Lower lobe of right lung (tissue), 2 donors: Measurements from ENCODE around the gene CLCN1. TPM values are rescaled to one million over a fixed set of nuclear protein-coding genes. Genes with fewer than 3 reads are reported as not detected.

ENCODE experiments used
- ATAC-seq, 2 donors: fragments of 200-7000 bp; cut with Tn5 transposase; one replicate each; pipeline ENCODE4 v1.9.1; 2020 to 2022; ENCODE audit warnings: mild to moderate bottlenecking in 2 of 2, moderate library complexity in 2 of 2
- DNase-seq: peaks from one replicate; pipeline ENCODE4 v3.0.0-alpha.2; 2020
- H3K27ac ChIP-seq: fragments of 200-600 bp; one replicate; pipeline ENCODE4 v1.8.0; 2022
- H3K27me3 ChIP-seq: fragments of 200-600 bp; one replicate; pipeline ENCODE4 v1.8.0; 2022; ENCODE audit warnings: low read depth
- H3K36me3 ChIP-seq: fragments of 200-600 bp; one replicate; pipeline ENCODE4 v1.8.0; 2022; ENCODE audit warnings: mild to moderate bottlenecking
- H3K4me1 ChIP-seq: fragments of 200-600 bp; one replicate; pipeline ENCODE4 v1.8.0; 2022
- H3K4me3 ChIP-seq: fragments of 200-600 bp; one replicate; pipeline ENCODE4 v1.8.0; 2022; ENCODE audit warnings: mild to moderate bottlenecking
- H3K9me3 ChIP-seq: fragments of 200-600 bp; one replicate; pipeline ENCODE4 v1.8.0; 2022
- intact Hi-C: fragments of 100-400 bp; cut with DNase I; formaldehyde crosslinking; loops from one replicate; pipeline ENCODE4 v1.11.0; 2022
- total RNA-seq: library from RNA; stranded (reverse); fragmentation: NEBNext Ultra II Directional; extraction: Animal tissue kit (Norgen Biotek cat#: 25700); gene quantifications from one replicate; pipeline ENCODE4 v1.2.1, GENCODE V29; 2021
- TF ChIP-seq, protein P1 (sequence below): fragments of 200-600 bp; IDR thresholded peaks from one replicate; pipeline ENCODE4 v1.8.0; 2022; ENCODE audit warnings: antibody characterized with exemption, mild to moderate bottlenecking
- donor health status: DM: no; HTN: yes; CAD: no; lungs with severe emphysema.

Gene CLCN1
- total RNA-seq, 1 donor from 2014 or later = not detected

DNA sequence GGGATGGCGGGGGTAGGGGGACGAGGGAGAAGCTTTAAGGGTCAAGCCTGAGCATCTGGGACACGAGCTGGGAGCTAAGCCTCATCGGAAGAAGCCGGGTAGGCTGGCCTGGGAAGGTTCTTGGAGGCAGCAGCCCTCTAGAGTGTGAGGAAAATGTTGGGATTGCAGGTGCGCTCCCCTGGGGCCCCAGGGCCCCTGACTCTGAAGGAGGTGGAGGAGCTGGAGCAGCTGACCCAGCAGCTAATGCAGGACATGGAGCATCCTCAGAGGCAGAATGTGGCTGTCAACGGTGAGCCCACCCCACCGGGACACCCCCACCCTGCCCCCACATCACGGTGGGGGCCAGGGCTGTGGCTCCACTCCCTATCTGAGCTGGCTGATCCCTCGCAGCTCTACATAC lies 72.1 kb downstream of the CLCN1 start:
- intact Hi-C loops = no loop called here
- no peaks in the 10 kb centered on the region for H3K27me3 ChIP-seq
- TF ChIP-seq, protein P1, sequence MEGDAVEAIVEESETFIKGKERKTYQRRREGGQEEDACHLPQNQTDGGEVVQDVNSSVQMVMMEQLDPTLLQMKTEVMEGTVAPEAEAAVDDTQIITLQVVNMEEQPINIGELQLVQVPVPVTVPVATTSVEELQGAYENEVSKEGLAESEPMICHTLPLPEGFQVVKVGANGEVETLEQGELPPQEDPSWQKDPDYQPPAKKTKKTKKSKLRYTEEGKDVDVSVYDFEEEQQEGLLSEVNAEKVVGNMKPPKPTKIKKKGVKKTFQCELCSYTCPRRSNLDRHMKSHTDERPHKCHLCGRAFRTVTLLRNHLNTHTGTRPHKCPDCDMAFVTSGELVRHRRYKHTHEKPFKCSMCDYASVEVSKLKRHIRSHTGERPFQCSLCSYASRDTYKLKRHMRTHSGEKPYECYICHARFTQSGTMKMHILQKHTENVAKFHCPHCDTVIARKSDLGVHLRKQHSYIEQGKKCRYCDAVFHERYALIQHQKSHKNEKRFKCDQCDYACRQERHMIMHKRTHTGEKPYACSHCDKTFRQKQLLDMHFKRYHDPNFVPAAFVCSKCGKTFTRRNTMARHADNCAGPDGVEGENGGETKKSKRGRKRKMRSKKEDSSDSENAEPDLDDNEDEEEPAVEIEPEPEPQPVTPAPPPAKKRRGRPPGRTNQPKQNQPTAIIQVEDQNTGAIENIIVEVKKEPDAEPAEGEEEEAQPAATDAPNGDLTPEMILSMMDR = no peak
- no peak for ATAC-seq
- H3K36me3 ChIP-seq = peaks cover 67% of the 10 kb centered on the region
- no peak for DNase-seq
- H3K9me3 ChIP-seq = no peaks in the 10 kb centered on the region
- no peak overlapping the region for H3K4me3 ChIP-seq
- peaks cover 77% of the 10 kb centered on the region for H3K4me1 ChIP-seq
- no peak overlapping the region for H3K27ac ChIP-seq

DNA sequence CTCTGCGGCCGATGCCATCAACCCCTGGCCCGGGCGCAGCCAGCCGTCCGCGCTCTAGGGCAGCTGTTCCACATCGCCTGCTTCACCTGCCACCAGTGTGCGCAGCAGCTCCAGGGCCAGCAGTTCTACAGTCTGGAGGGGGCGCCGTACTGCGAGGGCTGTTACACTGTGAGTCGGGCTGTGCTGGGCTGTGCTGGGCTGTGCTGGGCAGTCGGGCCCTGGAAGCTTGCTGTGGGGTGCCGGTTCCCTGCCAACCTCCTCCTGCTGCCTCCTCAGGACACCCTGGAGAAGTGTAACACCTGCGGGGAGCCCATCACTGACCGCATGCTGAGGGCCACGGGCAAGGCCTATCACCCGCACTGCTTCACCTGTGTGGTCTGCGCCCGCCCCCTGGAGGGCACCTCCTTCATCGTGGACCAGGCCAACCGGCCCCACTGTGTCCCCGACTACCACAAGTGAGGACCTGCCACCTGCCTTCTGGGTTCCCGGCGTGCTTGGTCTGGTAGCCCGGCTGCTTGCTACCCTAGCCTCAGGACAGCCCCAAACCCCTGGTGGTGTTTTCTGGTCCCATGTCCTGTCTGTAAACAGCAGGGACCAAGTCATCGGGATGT lies 72.7 kb downstream of the CLCN1 start:
- no peak for ATAC-seq
- intact Hi-C loops = no loop called here
- TF ChIP-seq, protein P1 = no peak
- no peak for DNase-seq
- no peaks in the 10 kb centered on the region for H3K9me3 ChIP-seq
- peaks cover 63% of the 10 kb centered on the region for H3K36me3 ChIP-seq
- no peak overlapping the region for H3K4me3 ChIP-seq
- H3K27me3 ChIP-seq = no peaks in the 10 kb centered on the region
- H3K4me1 ChIP-seq = peaks cover 77% of the 10 kb centered on the region
- no peak overlapping the region for H3K27ac ChIP-seq

DNA sequence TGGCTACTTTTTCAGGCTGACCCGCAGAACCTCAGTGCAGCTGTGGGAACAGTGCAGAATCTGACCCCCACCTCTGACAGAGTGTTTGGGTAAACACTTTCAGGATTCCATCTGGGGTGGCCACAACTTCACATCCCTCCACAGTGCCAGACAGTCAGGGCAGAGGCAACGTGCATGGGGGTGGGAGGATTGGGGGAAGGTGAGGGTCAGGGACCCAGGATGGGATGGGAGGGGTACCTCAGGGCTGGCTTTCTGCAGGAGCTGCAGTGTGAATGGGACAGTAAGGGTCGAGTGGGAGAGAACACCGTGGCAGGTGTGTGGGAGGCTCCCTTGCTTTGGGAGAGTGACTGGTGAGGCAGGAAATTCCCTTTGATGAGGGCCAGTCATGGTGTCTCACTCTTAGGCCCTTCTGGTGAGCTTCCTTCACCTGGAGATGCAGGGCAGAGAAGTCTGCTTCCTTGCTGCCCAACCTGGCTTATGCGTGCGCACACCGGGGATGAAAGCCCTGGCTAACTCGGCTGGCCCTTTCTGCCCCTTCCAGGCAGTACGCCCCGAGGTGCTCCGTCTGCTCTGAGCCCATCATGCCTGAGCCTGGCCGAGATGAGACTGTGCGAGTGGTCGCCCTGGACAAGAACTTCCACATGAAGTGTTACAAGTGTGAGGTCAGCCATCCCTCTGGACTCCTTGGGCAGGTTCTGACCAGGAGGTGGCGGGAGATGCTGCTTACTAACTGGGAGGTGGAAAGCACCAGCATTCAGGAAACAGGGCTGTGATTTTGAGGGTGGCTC lies 73.6 kb downstream of the CLCN1 start:
- H3K9me3 ChIP-seq = no peaks in the 10 kb centered on the region
- no peak for DNase-seq
- H3K27ac ChIP-seq = no peak overlapping the region
- intact Hi-C loops = no loop called here
- peaks cover 72% of the 10 kb centered on the region for H3K4me1 ChIP-seq
- H3K27me3 ChIP-seq = no peaks in the 10 kb centered on the region
- peaks cover 55% of the 10 kb centered on the region for H3K36me3 ChIP-seq
- H3K4me3 ChIP-seq = no peak overlapping the region
- no peak for ATAC-seq
- TF ChIP-seq, protein P1 = no peak

DNA sequence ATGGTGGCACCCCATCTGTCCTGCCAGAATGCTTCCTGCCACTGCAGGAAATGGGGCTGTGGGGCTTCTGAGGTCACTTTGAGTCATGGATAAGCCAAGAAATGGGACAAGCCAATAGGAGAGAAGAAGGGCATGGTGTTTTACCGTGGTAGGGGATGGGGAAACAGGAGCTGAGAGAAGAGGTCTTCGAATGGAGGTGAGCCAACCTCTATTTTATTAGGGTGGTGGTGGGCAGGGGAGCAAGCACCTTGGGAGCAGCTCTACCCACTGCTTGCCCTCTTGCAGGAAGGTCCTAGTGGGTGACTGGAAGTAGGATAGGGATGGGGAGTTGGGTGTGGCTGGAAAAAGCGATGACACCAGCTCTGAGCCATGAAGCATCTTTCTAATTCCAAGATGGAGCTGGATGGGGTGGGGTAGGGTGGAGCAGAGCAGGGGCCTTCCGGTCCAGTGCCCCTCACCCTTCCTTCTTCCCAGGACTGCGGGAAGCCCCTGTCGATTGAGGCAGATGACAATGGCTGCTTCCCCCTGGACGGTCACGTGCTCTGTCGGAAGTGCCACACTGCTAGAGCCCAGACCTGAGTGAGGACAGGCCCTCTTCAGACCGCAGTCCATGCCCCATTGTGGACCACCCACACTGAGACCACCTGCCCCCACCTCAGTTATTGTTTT lies 74.3 kb downstream of the CLCN1 start:
- Histone ChIP-seq H3K4me1 (peaks cover 72% of the 10 kb centered on the region), H3K4me3 (no peak overlapping the region), H3K27ac (no peak overlapping the region), H3K27me3 (no peaks in the 10 kb centered on the region), H3K36me3 (peaks cover 55% of the 10 kb centered on the region), H3K9me3 (no peaks in the 10 kb centered on the region)
- DNase-seq (no peak), ATAC-seq (no peak)
- TF ChIP-seq, protein P1 = no peak
- intact Hi-C loops = no loop called here

DNA sequence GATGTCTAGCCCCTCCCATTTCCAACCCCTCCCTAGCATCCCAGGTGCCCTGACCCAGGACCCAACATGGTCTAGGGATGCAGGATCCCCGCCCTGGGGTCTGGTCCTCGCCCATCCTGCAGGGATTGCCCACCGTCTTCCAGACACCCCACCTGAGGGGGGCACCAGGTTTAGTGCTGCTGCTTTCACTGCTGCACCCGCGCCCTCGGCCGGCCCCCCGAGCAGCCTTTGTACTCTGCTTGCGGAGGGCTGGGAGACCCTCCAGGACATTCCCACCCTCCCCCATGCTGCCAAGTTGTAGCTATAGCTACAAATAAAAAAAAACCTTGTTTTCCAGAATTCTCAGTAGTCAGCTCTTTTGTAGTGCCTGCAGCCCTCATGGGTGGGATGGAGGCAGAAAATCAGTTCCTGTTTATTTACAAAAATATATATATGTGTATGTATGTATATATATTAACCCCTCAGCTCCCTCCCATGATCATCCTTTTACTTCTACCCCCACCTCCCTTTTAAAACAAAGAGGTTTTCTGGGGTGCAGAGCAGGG lies 74.9 kb downstream of the CLCN1 start:
- peaks cover 72% of the 10 kb centered on the region for H3K4me1 ChIP-seq
- TF ChIP-seq, protein P1 = no peak
- peak overlapping the region; percentile 79 for H3K27ac ChIP-seq
- H3K27me3 ChIP-seq = no peaks in the 10 kb centered on the region
- no peak for ATAC-seq
- H3K36me3 ChIP-seq = peaks cover 55% of the 10 kb centered on the region
- no peaks in the 10 kb centered on the region for H3K9me3 ChIP-seq
- no peak overlapping the region for H3K4me3 ChIP-seq
- intact Hi-C loops = no loop called here
- DNase-seq = no peak
